Nucleus accumbens (tissue), 56 donors: Measurements from ENCODE around the gene ADGRF1.

ENCODE experiments used
- DNase-seq, 56 donors: peaks; one replicate each; lab custom pipeline; 2025; lab: John Stamatoyannopoulos, UW

The ADGRF1 gene

DNA sequence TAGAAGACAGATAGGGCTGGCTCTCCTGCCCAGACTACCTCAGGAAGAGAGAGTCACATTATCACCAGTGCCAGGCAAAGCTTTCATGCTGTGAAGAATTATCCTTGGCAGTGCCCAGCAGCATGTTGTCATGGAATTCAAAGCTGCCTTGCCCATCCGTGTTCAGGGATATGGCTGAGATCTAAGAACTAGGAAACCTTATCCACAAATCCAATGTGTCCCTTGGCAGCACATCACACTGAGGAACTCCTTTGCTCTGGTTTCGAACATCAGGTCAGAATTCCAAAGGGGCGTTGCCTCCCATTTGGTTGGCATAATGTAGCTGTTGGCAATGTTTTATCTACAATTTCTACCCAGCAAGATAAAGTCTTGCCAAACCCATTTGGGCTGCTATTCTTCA lies 52.7 kb downstream of the ADGRF1 start:
- DNase-seq = no peak

DNA sequence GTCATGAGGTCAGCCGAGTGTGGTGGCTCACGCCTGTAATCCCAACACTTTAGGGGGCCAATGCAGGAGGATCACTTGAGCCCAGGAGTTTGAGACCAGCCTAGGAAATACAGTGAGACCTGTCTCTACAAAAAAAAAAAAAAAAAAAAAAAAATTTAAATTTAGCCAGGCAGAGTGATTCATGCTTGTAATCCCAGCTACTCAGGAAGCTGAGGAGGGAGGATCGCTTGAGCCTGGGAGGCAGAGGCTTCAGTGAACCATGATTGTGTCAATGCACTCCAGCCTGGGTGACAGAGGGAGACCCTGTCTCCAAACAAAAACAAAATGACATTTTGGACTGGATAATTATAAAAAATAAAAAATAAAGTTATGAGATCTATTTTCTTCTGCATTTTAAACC lies 56.2 kb downstream of the ADGRF1 start:
- DNase-seq = no peak

DNA sequence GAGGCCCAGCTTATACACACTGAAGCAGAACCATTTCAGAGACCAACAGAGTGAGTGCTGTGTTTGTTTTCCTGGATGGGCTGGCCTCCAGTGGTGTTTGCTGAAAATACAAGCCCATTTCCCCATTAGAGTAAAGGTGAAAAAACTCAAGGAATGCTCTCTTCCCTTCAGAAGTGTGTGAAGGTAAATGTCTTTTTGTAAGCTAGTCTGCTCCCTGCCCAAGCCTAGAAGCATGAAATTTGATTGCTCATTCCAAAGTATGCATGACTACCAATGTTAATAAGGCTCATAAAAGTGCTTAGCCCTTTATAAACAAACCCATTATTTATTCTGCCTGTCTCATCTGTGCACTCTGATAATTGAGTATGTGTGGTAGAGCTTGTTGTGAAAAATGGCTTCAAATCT lies 59.1 kb downstream of the ADGRF1 start:
- DNase-seq = no peak

DNA sequence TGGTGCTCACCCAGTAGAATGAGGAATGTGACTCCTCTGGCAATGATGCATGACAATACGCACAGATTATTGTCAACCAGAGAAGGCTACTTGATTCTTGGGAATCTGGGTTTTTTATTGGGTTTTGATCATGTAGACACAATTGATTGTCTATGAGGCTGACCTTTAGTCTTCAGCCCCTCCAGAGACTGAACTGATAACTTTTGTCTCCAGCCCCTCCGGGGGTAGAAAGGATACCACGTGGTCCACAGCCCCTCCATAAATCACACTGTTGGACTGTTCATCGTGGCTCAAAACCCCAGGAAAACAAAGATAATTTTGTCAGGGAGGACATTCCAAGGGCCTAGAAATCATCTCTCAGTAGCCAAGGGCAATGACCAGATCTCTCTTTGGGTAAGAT lies 62.9 kb downstream of the ADGRF1 start:
- no peak for DNase-seq

DNA sequence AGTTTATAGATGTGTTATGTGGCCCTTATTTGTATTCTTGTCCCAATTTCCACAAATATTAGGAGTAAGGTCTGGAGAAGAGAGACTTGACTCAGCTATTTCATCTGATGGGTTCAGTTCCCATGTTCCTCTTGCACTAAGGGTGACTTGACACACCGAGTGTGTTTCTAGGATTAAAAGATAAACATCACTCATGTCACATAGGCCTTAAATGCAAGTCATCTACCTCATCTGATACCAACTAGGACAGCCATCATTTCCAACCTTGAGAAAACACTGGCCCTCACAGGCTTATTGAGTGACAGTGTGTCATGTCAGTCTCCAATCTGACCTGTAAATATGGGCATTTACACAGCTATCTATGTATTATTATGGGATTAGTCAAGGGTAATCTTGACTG lies 67.3 kb downstream of the ADGRF1 start:
- DNase-seq = no peak

DNA sequence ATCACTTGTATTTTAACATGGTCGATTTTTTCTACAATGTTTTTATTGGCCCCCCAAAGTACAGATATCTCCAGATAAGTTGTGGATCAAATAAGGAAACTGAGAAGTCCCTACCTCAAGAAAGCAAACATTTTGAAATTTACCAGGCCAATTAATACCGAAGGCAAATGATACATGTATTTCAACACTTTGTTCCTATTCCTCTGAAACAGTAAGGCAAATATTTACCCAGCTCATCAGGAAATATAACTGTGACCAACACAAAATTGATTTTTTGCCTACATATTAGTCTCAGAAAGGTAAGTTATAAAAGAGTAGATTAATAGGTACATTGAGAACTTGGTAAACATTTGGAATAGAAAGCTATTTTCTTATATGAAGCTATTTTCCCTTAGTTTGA lies 69.1 kb downstream of the ADGRF1 start:
- DNase-seq = no peak

DNA sequence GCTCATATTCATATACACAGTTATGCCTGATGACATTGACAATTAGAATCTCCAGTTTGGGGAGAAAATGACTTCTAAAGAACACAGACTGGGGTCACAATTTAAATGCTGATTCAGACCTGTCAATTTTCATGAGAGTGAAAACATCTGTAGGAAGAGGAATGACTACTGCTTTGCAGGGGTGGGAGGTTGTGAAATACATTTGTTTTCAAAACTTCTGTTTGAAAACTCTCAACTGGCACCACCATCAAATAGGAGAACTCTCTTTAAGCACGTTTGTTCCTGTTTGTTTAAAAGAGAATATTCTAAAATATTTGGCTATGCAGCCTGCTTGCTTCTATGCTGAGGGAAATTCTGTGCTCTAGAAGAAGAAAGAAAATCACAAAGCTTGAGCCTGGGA lies 69.6 kb downstream of the ADGRF1 start:
- no peak for DNase-seq

DNA sequence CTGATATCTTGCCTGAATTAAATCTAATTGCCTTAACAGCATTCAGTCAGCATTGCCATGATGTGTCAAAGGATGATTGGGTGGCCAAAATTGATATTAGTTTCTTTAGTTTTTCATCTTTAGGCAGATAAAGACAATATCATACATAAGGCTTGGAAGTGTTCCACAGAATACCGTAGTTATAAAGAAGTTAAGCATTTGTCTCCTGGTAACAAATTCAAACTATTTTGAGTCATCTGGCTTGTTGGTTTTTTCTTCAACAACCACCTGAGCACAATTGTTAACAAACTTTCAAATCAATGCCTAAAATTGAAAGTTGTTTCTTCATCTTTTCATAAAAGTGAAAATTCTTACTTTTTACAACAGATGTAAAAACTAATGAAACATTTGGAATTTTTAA lies 72.9 kb downstream of the ADGRF1 start:
- no peak for DNase-seq

DNA sequence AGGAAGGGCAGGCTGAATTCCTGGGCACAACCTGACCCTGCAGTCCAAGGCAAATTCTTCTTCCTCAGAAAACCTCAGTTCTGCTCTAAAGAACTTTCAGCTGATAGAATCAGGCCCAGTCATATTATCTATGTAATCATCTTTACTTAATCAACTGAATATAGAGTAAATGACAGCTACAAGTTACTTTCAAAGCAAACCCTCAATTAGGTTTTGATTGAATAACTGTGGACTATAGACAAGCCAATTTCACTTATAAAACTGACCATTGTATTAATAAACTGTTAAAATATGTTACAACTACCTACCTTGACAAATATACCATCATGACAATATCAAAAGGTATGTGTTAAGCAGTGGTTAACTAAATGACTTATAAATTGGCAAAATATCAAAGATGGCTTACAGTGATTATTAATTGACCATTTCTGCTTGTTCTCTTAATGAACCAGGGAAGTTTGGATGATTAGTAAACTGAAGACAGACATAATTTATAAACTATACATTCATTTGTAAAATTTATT lies 74.2 kb downstream of the ADGRF1 start:
- no peak for DNase-seq

DNA sequence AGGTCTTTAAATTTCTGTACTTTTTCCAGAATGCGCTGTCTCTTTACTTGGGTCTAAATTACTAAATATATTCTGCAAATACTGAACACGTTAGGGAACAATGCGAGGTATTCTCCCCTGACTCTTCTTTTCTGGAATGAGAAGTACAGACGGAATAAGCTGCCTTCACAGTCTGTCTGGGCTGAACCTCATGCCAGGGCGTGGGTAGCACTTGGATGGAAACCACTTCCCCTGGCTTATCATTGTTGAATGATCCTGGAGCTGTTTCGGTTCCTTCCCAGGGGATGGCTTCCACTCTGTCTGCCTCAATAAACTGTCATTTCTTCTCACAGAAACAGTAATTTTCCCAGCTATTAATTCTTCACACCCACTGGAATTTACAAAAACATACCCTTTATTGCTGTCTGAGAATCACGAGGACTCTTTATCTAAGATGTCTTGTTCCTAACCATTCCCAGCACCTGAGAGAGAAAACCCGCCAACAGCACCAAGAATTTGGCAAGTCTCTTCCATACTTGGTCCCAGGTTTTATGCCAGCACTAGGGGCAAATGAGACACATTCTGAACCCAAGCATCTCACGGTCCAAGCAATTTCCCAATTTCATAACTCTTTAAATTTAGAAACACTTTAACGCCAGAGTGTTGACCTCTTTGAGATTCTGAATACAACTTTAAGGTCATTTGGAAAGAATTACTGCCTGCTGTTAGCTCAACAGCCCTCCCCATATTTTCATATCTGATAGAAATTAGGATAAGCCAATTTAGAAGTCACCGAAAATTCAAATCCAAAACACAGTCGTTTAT lies 77.2 kb downstream of the ADGRF1 start:
- no peak for DNase-seq

DNA sequence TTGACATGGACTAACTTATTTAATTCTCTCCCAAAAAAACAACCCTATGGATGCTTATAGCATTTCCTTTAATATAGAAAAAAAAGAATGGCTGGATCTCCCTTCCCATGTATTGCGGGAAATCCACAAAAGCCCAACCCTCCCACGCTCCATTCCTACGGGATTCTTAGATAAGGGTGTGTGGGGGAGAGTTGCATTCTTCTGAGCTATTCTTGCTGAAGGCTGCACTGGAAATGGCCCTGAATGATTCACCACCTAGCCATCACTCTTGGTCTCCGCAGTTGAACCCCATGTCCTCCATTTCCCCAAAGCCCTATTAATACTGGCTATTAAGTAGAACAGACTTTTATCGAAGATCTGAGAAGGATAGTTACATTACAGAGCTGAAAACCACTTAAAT lies 78.5 kb downstream of the ADGRF1 start:
- DNase-seq = no peak

DNA sequence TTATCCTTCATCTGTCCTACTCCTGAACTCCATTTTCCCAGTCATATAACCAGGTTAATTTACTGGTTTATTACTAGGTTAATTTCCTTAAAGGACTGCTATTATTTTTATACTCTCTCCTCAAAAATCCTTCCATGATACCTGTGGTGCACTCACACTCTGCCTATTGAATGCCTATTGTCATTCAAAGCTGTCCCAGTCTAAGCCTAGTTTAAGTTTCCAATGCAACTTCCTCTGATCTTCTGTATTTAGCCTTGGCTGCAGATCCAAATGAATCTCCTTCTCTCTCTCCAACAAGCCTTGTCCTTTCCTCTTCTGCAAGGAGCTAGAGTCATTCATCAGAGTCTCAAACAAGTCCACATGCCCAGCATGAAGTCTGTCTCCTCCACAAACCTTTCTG lies 79.1 kb downstream of the ADGRF1 start:
- DNase-seq = no peak

DNA sequence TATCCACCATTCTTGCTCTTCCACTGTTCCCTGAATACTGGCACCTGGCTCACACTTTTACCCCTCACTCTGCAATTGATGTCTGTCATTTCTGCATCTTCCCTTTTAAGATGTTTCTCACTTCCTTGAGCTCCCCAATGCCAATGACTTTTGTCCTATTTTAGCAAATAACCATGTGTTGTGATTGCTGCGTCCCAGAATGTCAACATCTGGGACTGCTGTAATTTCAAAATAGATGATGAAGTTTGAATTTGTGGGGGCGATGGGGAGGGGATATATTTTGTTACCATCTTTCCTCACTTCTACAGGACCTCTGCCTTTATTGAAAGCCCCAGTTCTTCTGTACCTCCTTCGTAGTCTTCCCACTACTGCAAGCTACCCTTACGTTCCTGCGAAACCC lies 80.4 kb downstream of the ADGRF1 start:
- DNase-seq = no peak

DNA sequence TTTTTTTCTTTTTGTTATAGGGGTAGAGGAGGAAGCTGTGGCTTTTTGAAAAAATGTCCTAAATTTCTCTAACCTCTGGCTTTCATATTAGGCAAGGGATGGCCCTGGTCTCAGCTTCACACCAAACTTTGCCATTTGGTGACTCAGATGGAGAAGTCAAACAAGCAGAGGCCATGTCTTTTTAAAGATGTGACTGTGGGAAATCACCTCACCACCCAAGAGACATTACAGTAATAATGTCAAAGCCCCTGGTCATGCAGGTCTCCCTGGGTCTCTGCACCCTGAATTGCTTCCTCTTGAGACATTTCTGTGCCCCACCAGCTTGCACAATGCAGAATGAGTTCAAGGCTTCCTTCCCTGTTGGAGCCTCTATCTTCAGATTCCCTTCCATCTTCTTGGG lies 80.9 kb downstream of the ADGRF1 start:
- DNase-seq = no peak

DNA sequence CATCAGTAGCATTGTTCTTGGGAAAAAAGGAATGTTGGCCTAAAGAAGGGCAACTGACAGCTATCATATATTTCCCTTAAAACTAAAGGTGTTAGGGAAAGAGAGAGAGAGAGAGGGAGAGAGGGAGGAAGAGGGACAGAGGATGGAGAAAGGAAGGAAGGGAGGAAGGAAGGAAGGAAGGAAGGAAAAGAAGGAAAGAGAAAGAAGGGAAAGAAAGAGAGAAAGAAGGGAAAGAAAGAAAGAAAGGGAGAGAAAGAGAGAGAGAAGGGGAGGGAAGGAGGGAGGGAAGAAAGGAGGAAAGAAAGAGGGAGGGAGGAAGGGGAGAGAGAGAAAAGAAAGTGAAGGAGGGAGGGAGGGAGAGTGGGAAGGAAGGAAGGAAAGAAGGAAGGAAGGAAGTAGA lies 82.7 kb downstream of the ADGRF1 start:
- no peak for DNase-seq

DNA sequence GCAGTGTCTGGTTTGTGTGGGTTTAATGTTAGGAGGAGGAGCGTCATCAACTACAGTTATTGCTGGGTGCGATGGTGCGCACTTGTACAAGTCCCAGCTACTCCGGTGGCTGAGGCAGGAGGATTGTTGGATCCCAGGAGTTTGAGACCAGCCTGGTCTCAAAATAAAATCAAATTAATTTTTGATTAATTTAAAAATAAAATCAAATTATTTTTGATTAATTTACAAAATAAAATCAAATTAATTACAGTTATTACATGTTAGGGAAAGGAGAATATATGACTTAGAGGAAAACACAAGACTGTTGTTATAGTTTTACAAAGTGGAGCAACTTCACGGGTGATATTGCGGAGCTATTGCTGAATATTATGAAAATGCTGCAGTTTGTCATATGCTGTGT lies 85.7 kb downstream of the ADGRF1 start:
- DNase-seq = no peak

DNA sequence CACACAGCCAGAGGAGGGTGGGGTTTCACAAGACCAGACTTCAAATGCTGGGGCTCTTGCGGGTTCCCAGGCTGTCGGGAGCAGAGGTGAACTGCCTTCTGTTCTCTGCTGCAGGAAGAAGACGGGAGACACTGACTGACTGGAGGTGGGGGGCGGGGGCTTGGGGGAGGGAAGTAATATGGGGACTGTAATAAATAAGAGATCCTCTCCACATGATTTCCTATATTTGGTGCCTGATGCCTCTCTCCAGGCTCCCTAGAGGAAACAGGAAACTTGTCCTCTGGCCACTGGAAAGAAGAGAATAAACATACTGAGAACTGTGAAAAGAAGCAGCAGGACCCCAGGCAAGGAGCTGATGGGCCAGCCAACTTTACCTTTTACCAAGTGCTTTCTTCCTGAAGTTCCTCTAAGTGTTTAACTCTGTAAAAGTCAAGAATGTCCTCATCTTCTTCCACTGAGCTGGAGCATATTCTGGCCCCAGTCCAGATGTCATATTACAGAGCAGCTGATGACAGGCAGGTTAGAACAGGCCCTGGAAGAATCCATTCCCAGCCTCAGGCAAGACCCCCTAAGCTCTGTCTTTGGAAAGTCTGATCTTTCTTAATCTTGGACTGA lies 87.2 kb downstream of the ADGRF1 start:
- no peak for DNase-seq

DNA sequence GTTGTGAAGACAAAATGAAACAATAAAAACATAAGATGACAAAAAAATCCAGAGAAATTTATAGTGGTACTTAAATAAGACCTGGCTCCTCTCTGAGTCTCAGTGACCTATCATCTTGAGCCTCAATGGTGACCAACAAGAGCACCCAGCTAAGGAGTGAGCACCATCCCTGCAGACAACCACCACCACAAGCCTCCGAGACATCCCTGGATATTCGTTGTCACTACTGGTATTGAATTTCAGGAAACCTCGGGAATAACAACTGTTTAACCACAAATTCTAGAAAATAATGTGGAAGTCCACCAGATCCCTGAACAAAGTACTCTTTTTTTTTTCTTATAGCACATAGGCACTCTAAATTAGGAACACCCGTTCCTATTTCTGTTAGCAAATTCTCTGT lies 88.2 kb downstream of the ADGRF1 start:
- DNase-seq = no peak

DNA sequence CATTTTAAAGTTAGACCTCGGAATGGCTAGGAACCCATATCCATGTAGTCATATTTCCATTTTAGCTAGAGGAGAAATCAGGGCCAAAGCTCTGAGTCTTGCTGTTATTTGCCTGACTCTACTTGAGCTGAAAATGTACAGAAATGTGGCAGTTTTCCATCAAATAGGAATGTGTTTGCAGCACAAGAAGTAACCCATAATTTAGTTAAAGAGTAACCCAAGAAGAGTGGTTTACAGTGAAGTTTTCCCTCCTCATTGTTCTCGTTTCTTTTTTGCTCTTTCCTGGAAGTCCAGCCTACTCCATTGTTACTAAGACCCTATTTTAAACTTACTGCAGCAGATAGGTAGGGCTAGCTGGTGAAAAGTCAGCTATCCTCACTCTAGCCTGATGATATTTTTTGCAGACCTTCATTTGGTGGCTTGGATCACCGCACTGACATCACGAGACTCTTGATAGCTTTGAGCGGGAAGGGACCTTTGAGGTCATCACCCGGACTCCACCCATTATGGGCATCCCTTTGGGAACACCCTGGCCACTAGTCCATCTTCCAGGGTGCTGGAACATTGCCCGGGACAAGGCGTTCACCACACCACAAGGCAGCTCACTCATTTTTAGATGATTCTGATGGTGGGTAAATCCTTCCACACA lies 92.4 kb downstream of the ADGRF1 start:
- DNase-seq = no peak

DNA sequence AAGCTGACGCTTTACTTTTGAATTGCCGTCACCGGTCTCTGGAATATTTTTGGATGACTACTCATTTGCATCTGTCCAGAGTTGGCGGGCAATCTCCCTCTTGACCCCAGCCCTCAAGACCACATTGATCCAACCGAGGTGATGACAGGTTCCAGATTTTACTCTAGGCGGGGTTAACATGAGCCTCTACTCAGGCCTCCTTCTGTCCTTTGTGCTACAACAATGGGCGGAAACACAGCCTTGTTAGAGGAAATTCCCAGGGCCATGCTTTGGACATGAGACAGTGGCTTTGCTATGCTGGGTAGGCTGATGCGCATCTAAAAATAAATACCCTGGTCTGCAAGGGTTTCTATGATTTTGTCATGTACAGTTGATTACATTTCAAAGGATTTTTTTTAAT lies 93.4 kb downstream of the ADGRF1 start:
- DNase-seq = no peak
